NB4 (cell line): ENCODE data around the gene PTPRD.

ENCODE experiments used
- CTCF ChIP-seq: IDR thresholded peaks from one replicate; pipeline ENCODE4 v1.5.1; 2012; ENCODE audit warnings: low read depth, low read length
- MAX ChIP-seq: IDR thresholded peaks from 2 replicates; pipeline ENCODE4 v1.6.1; 2011; ENCODE audit warnings: low read depth, low read length
- MYC ChIP-seq: IDR thresholded peaks from 2 replicates; pipeline ENCODE4 v1.6.1; 2011; ENCODE audit warnings: low read depth, low read length
- POLR2A ChIP-seq: IDR thresholded peaks from 2 replicates; pipeline ENCODE4 v1.6.1; 2011; ENCODE audit warnings: mild to moderate bottlenecking; ENCODE audit not compliant: insufficient read length; ENCODE audit errors: extremely low read depth

- TF ChIP-seq POLR2A (no peak), CTCF (no peak), MAX (no peak), MYC (no peak)
These were observed 1439.5 kb downstream of the PTPRD start for GRCh38 chr9:9173264-9173663.
